OCI-LY3 (cell line): ENCODE data around the gene ADCY3.

Experiments used
- EZH2phosphoT487 ChIP-seq: fragments of 200-600 bp; shearing (Covaris generic); IDR thresholded peaks from 2 replicates; pipeline ENCODE4 v1.6.1; 2018; ENCODE audit warnings: antibody characterized with exemption, mixed run types, low read depth
- TF ChIP-seq, protein P1 (sequence below): fragments of 200-600, 300-600 bp; sonication (generic); IDR thresholded peaks from 2 replicates; pipeline ENCODE4 v1.5.1; 2014; ENCODE audit warnings: antibody characterized with exemption, low read length, low read depth

DNA sequence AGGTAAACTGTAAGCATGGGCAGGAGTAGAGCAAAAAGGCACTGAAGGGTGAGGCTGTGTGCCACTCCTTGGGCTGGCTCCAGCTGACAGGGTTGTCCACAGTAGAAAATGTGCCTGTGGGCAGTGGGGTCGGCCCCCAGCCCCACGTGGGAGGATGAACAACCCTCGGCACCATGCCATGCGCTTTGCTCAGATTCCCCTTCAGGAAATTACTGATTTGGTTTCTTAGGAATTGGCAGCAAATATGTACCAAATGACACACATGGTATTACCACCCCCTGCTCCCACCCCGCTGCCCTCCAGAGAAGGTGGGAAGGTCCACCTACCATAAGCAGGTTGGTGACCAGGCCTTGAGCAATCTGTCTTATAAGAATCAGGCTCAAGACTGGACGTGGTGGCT is 13.6 kb downstream of the ADCY3 start:
- TF ChIP-seq, protein P1, sequence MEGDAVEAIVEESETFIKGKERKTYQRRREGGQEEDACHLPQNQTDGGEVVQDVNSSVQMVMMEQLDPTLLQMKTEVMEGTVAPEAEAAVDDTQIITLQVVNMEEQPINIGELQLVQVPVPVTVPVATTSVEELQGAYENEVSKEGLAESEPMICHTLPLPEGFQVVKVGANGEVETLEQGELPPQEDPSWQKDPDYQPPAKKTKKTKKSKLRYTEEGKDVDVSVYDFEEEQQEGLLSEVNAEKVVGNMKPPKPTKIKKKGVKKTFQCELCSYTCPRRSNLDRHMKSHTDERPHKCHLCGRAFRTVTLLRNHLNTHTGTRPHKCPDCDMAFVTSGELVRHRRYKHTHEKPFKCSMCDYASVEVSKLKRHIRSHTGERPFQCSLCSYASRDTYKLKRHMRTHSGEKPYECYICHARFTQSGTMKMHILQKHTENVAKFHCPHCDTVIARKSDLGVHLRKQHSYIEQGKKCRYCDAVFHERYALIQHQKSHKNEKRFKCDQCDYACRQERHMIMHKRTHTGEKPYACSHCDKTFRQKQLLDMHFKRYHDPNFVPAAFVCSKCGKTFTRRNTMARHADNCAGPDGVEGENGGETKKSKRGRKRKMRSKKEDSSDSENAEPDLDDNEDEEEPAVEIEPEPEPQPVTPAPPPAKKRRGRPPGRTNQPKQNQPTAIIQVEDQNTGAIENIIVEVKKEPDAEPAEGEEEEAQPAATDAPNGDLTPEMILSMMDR: no peak
- no peak for TF ChIP-seq EZH2phosphoT487
